OCI-LY1 (cell line): ENCODE measurements around the gene SEMA3A.

Experiments used
- CTCF ChIP-seq: fragments of 200-600 bp; sonication (generic), shearing (Covaris generic); IDR thresholded peaks from 2 replicates; pipeline ENCODE4 v1.5.1; 2017; ENCODE audit warnings: mild to moderate bottlenecking, antibody characterized with exemption, low read length, moderate library complexity, mixed read lengths
- EZH2 ChIP-seq: fragments of 200-600 bp; sonication (generic), shearing (Covaris generic); IDR thresholded peaks from 2 replicates; pipeline ENCODE4 v1.8.0; 2017; ENCODE audit warnings: borderline replicate concordance, mixed run types, mild to moderate bottlenecking, antibody characterized with exemption, low read length, moderate library complexity, mixed read lengths

GRCh38 chr7:84199216-84199615 lies 4.6 kb upstream of the SEMA3A start:
- TF ChIP-seq CTCF (no peak), EZH2 (no peak)
